ENCODE results near the gene FAR2. TPM values are rescaled to one million over a fixed set of nuclear protein-coding genes. Genes with fewer than 3 reads are reported as not detected.

FAR2 gene
- total RNA-seq, 1 experiment from 2014 or later, result 22.1 TPM

DNA sequence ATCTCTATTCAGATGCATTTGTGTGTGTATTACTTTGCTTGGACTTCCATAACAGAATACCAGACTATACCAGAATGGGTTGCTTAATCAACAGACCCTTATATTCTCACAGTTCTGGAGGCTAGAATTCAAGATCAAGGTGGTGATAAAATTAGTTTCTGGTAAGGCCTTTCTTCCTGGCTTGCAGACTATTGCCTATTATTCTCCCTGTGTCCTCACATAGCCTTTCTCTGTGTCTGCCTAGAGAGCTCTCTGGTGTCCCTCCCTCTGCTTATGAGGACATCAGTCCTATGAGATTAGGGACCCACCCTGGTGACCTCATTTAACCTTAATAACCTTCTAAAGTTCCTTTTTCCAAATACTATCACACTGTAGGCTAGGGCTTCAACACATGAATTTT lies 106.0 kb downstream of the FAR2 start:
- no peak overlapping the region for H2AK5ac ChIP-seq (ENCODE audit: insufficient read length, low read length)
- no peaks in the 10 kb centered on the region for H3K23me2 ChIP-seq (ENCODE audit: insufficient read length, low read depth, low read length, poor library complexity, severe bottlenecking)
- H3K9ac ChIP-seq (ENCODE audit: extremely low read depth, insufficient read length, low read length), result no peak overlapping the region
- H3K56ac ChIP-seq (ENCODE audit: insufficient read length, low read depth, low read length), result no peak overlapping the region
- no peak overlapping the region for H4K8ac ChIP-seq (replicated peaks; ENCODE audit: insufficient read length, low read depth, low read length)
- no peaks in the 10 kb centered on the region for H3K79me1 ChIP-seq (ENCODE audit: insufficient read depth, low read depth, low read length, poor library complexity, severe bottlenecking)
- no peak overlapping the region for H4K91ac ChIP-seq (ENCODE audit: insufficient read length, low read depth, low read length)
- H2BK15ac ChIP-seq (ENCODE audit: low read depth, low read length), result no peak overlapping the region
- Mint-ChIP-seq H3K27ac (no peak overlapping the region), H3K4me1 (no peaks in the 10 kb centered on the region), H3K36me3 (ENCODE audit: insufficient read depth in 1 of 3, low read depth in 3 of 3) (peaks cover 5 to 6% (median 5%) of the 10 kb centered on the region in 3 experiments; a peak in 5 of 7 replicates), H3K27me3 (ENCODE audit: low read depth) (peaks cover 6% of the 10 kb centered on the region), H3K4me3 (no peak overlapping the region), H3K9me3 (peaks cover 0 to 2% of the 10 kb centered on the region in 2 experiments; a peak in 1 of 5 replicates)
- H4K20me1 ChIP-seq (ENCODE audit: control insufficient read depth, insufficient read depth, insufficient read length), result no peaks in the 10 kb centered on the region
- H3K4ac ChIP-seq (ENCODE audit: low read depth, low read length), result no peak overlapping the region
- DNase-seq, result no peak
- H3K79me2 ChIP-seq (ENCODE audit: insufficient read depth, low read length), result no peaks in the 10 kb centered on the region
- no peak overlapping the region for H2BK20ac ChIP-seq (ENCODE audit: low read depth, low read length, poor library complexity, severe bottlenecking)
- no peak overlapping the region for H4K5ac ChIP-seq (ENCODE audit: insufficient read length, low read depth, low read length)
- no peak overlapping the region for H3K23ac ChIP-seq (ENCODE audit: insufficient read length, low read depth, low read length)
- H2AFZ ChIP-seq (ENCODE audit: low read length), result no peak overlapping the region
- H2BK5ac ChIP-seq (ENCODE audit: insufficient read length, low read length), result no peak overlapping the region
- H3K18ac ChIP-seq (ENCODE audit: insufficient read length, low read depth, low read length), result no peak overlapping the region
- H3K9me3 ChIP-seq (ENCODE audit: control insufficient read depth, low read depth, low read length), result no peaks in the 10 kb centered on the region
- H2BK12ac ChIP-seq (ENCODE audit: insufficient read length, low read depth, low read length), result no peak overlapping the region
- no peak overlapping the region for H3K4me2 ChIP-seq (ENCODE audit: insufficient read depth, insufficient read length, low read length)
- no peaks in the 10 kb centered on the region for H3K27me3 ChIP-seq (ENCODE audit: insufficient read depth, low read length)
- H3K27ac ChIP-seq (ENCODE audit: insufficient read length, low read depth, low read length), result no peak overlapping the region
- H3K14ac ChIP-seq (ENCODE audit: insufficient read depth, low read length), result no peak overlapping the region
- TF ChIP-seq, protein P1, sequence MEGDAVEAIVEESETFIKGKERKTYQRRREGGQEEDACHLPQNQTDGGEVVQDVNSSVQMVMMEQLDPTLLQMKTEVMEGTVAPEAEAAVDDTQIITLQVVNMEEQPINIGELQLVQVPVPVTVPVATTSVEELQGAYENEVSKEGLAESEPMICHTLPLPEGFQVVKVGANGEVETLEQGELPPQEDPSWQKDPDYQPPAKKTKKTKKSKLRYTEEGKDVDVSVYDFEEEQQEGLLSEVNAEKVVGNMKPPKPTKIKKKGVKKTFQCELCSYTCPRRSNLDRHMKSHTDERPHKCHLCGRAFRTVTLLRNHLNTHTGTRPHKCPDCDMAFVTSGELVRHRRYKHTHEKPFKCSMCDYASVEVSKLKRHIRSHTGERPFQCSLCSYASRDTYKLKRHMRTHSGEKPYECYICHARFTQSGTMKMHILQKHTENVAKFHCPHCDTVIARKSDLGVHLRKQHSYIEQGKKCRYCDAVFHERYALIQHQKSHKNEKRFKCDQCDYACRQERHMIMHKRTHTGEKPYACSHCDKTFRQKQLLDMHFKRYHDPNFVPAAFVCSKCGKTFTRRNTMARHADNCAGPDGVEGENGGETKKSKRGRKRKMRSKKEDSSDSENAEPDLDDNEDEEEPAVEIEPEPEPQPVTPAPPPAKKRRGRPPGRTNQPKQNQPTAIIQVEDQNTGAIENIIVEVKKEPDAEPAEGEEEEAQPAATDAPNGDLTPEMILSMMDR (conservative IDR thresholded peaks at IDR 0.05), result no peak
- H3T11ph ChIP-seq (ENCODE audit: low read length), result no peak overlapping the region
- no peak overlapping the region for H2BK120ac ChIP-seq (ENCODE audit: low read depth, low read length, poor library complexity, severe bottlenecking)
- H3K4me1 ChIP-seq (ENCODE audit: insufficient read depth, low read length), result no peaks in the 10 kb centered on the region
